GM23248 (cell line): ENCODE results near the gene KRTAP5-9.
"Not testable (repeated sequence)": the region's sequence is repeated elsewhere in the genome, so short reads cannot be mapped to it uniquely, and the experiment has no call there.

Experiments
- EZH2 ChIP-seq: fragments of 200-600 bp; sonication (generic); IDR thresholded peaks from 2 replicates; pipeline ENCODE4 v1.6.1; 2018; ENCODE audit warnings: antibody characterized with exemption, mild to moderate bottlenecking; ENCODE audit not compliant: insufficient read depth, poor library complexity, severe bottlenecking
- EZH2phosphoT487 ChIP-seq: fragments of 200-600 bp; sonication (generic); IDR thresholded peaks from 2 replicates; pipeline ENCODE4 v1.6.1; 2018; ENCODE audit warnings: antibody characterized with exemption, moderate library complexity, mild to moderate bottlenecking, low read depth; ENCODE audit not compliant: insufficient read depth

- not testable (repeated sequence) for TF ChIP-seq EZH2, EZH2phosphoT487
Measured at GRCh38 chr11:71537977-71538665, 10.1 kb upstream of the KRTAP5-9 start, which contains the start of gene KRTAP5-8.
